Lower leg skin (tissue), 3 donors: ENCODE results near the gene SNRNP25.

Source experiments
- POLR2A ChIP-seq, 2 donors: fragments of 450-650 bp; IDR thresholded peaks; one replicate each; pipeline ENCODE4 v1.6.1; 2016 to 2017; ENCODE audit warnings: antibody characterized with exemption in 2 of 2, mild to moderate bottlenecking in 1 of 2, moderate library complexity in 1 of 2
- TF ChIP-seq, protein P1 (sequence below), 3 donors: fragments of 450-650 bp; IDR thresholded peaks; one replicate each; pipeline ENCODE4 v1.5.1; 2016; ENCODE audit warnings: antibody characterized with exemption in 3 of 3, mild to moderate bottlenecking in 3 of 3, moderate library complexity in 2 of 3

DNA sequence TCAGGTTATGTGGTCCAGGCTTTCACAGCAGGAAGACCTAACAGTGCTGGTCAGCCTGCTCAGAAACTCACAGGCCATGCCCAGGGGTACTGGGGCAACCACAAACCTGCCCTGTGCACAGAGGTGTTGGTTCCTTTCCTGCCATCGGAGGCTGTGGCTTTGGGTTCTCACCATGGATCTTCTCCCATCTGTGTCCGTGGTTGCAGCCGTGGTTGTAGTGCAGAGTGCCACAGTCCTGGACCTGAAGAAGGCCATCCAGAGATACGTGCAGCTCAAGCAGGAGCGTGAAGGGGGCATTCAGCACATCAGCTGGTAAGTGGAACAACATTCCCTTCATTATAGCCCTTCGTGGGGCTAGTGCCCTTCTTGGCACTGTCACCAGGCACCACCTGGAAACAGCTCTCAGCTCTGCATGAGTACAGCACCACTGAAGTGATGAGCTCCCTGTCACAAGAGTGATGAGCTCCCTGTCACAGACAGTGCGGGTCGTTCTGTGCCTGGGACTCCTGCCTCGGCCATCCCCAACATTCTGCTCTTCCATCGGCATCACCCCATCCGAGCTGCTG, 2.0 kb downstream of the SNRNP25 start:
- TF ChIP-seq, protein P1, sequence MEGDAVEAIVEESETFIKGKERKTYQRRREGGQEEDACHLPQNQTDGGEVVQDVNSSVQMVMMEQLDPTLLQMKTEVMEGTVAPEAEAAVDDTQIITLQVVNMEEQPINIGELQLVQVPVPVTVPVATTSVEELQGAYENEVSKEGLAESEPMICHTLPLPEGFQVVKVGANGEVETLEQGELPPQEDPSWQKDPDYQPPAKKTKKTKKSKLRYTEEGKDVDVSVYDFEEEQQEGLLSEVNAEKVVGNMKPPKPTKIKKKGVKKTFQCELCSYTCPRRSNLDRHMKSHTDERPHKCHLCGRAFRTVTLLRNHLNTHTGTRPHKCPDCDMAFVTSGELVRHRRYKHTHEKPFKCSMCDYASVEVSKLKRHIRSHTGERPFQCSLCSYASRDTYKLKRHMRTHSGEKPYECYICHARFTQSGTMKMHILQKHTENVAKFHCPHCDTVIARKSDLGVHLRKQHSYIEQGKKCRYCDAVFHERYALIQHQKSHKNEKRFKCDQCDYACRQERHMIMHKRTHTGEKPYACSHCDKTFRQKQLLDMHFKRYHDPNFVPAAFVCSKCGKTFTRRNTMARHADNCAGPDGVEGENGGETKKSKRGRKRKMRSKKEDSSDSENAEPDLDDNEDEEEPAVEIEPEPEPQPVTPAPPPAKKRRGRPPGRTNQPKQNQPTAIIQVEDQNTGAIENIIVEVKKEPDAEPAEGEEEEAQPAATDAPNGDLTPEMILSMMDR (IDR thresholded peaks at IDR 0.05), result no peak
- no peak for TF ChIP-seq POLR2A (IDR thresholded peaks at IDR 0.05)
